Activated CD8-positive, alpha-beta memory T cell treated with anti-CD3 and anti-CD28 coated beads for 36 hours (primary cell): Measurements from ENCODE around the gene LAMP1. TPM values are rescaled to one million over a fixed set of nuclear protein-coding genes. Genes with fewer than 3 reads are reported as not detected.
"Not testable (repeated sequence)": the region's sequence is repeated elsewhere in the genome, so short reads cannot be mapped to it uniquely, and the experiment has no call there.

Experiments
- CTCF ChIA-PET: fragments of 350-600 bp; sonication (Branson Sonifier 250); formaldehyde crosslinking; loops from one replicate; lab custom pipeline; 2021; ENCODE audit warnings: antibody characterized with exemption; lab: Charles Lee
- POLR2A ChIA-PET: fragments of 350-600 bp; sonication (Branson Sonifier 250); formaldehyde crosslinking; loops from one replicate; lab custom pipeline; 2021; ENCODE audit warnings: antibody characterized with exemption; lab: Charles Lee
- total RNA-seq, 2 experiments: library from RNA; stranded (reverse); gene quantifications; one replicate each; pipeline ENCODE4 v1.2.3, GENCODE V29; 2021

Gene LAMP1
- total RNA-seq, 2 experiments from 2014 or later, result 83.4 to 85.1 TPM

DNA sequence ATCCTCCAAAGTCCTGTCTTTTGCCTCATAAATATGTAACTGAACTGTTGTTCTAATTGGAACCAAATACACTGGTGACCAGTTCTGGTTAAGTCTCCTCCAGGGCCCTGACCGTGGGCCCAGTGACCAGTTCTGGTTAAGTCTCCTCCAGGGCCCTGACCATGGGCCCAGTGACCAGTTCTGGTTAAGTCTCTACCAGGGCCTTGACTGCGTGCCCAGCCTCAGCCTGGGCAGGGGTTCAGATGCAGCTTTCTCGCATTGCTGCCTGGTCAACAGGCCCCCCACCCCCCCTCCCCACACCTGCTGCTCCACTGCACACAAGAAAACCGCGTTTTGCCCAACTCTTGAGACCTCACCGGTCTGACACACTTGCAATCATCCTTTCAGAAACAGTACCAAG is 70.7 kb downstream of the LAMP1 start:
- ChIA-PET POLR2A (no interaction called here), CTCF (no interaction called here)

DNA sequence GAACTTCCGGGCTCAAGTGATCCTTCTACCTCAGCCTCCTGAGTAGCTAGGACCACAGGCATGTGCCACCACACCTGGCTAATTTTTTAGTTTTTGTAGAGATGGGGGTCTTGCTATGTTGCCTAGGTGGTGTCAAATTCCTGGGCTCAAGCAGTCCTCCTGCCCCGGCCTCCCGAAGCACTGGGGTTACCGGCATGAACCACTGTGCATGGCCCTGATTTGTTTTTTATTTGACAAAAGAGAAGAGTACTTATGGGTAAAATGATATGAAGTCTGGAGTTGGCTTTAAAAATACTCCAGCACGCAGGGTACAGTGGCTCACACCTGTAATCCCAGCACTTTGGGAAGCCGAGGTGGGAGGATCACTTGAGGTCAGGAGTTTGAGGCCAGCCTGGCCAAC is 71.3 kb downstream of the LAMP1 start:
- POLR2A ChIA-PET, result not testable (repeated sequence)
- CTCF ChIA-PET, result interaction anchor here (0.6 to 0.7 kb wide), 2 partner anchors 14 to 216 kb away, joined by 3 to 4 read pairs; no protein-coding TSS in a partner anchor

DNA sequence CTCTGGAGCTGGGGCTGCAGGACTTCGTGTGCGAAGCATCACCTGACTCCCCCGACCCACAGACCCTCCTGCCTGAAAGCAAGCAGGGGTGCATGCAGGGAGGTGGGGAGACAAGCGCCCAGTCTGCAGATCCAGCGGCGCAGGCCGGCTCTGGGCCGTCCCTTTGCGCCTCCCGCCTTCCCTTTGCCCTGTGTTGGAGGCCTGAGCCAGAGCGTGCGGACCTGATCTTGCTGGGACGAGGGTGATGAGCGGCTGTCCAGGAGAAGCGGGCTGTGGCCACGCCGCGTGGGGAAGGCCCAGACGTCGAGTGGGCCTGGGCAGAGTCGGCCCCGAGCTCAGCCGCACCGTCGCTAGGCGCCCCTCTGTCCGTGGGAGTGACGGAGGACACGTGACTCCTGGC is 72.2 kb downstream of the LAMP1 start:
- CTCF ChIA-PET, result interaction anchor here (0.6 kb wide), 1 partner anchor 15 kb away, joined by 4 read pairs; no protein-coding TSS in a partner anchor
- POLR2A ChIA-PET, result no interaction called here

DNA sequence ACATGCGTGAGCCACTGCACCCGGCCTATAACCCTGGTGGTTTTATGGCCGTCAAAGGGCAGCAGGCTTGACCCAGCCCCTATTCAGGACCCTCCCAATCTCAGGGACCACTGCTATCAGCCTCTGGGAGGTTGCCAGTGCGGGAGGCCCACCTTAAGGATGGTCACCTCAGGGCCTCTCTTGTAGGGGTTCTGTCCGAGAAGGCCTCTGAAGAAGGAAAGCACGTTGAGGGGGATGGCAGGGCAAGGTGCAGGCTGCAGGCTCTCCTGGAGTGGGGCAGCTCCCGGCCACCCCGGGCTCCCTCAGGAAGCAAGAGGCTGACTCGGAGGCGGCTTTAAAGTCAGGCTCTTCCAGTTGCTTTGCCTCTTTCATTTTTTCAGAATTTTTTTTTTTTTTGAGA is 72.8 kb downstream of the LAMP1 start:
- ChIA-PET CTCF (no interaction called here), POLR2A (no interaction called here)

DNA sequence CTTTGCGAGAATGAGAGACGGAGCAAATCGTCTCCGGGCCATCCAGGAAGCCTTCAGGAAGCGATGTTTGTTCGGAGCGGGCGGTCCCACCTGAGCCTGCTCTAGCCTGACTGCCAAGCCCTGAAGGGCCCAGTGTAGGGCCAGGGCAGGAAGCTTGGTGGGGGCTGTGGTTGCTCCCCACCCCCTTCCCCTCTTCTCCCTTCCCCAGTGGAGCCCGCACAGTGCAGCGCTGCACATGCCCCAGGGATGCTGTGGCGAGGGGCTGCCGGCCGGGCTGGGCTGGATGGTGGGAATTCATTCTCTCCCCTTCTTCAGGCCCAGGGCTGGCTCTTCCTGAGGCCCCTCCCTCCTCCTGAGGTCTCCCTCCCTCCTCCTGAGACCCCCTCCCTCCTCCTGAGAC is 74.0 kb downstream of the LAMP1 start:
- POLR2A ChIA-PET, result no interaction called here
- CTCF ChIA-PET, result no interaction called here

DNA sequence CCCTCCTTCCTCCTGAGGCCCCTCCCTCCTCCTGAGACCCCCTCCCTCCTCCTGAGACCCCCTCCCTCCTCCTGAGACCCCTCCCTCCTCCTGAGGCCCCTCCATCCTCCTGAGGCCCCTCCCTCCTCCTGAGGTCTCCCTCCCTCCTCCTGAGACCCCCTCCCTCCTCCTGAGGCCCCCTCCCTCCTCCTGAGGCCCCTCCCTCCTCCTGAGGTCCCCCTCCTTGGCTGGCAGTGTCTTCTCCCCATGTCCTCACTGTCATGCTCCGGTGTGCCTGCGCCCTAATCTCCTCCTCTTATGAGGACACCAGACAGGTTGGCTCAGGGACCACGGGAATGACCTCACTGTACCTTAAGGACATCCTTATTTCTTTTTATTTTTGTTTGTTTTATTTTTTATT is 74.7 kb downstream of the LAMP1 start:
- CTCF ChIA-PET, POLR2A ChIA-PET: not testable (repeated sequence)

Other genes starting within 250 kb of the LAMP1 start
- under 1 TPM; 0.30 to 0.46 TPM for gene F7, start 191.4 kb upstream of the LAMP1 start, total RNA-seq
- not detected for gene F10, start 174.4 kb upstream of the LAMP1 start, total RNA-seq
- not detected for gene PROZ, start 138.6 kb upstream of the LAMP1 start, total RNA-seq
- 10 to 100 TPM; 68.2 to 74.7 TPM for gene PCID2, start 88.6 kb upstream of the LAMP1 start, total RNA-seq
- 10 to 100 TPM; 89.8 to 90.0 TPM for gene CUL4A, start 87.6 kb upstream of the LAMP1 start, total RNA-seq
- not detected for gene GRTP1, start 66.9 kb downstream of the LAMP1 start, total RNA-seq
- under 1 TPM; 0.57 to 0.65 TPM for gene ADPRHL1, start 156.2 kb downstream of the LAMP1 start, total RNA-seq
- gene DCUN1D2, start 193.5 kb downstream of the LAMP1 start, total RNA-seq, result 10 to 100 TPM; 13.5 to 17.3 TPM